Caco-2 (cell line): Measurements from ENCODE around the gene C1orf167. TPM values are rescaled to one million over a fixed set of nuclear protein-coding genes. Genes with fewer than 3 reads are reported as not detected.
A peak's percentile ranks its signal among the peaks of the same experiment; 100 is the strongest.

Source experiments
- BruUV-seq: library from RNA; stranded (reverse); fragments of 400-500 nt; replicated peaks from 2 replicates; lab custom pipeline; 2021; lab: Mats Ljungman, UMichigan
- CTCF ChIA-PET: fragments of 300-600 bp; sonication (Branson Sonifier 250); formaldehyde crosslinking; loops from one replicate; lab custom pipeline; 2022; ENCODE audit warnings: antibody characterized with exemption; lab: Charles Lee
- POLR2A ChIA-PET: fragments of 300-600 bp; sonication (Branson Sonifier 250); formaldehyde crosslinking; loops from one replicate; lab custom pipeline; 2022; ENCODE audit warnings: antibody characterized with exemption; lab: Charles Lee
- DNase-seq, 2 experiments: peaks; one replicate each; pipeline versions ENCODE4 v3.0.0 to v3.0.0-alpha.2; 2020 to 2022
- H3K27me3 ChIP-seq: replicated peaks from 2 replicates; pipeline ENCODE4 v1.6.0; 2011; ENCODE audit warnings: low read length; ENCODE audit not compliant: control insufficient read depth, insufficient read depth
- H3K36me3 ChIP-seq: 2 replicates; pipeline ENCODE4 v1.5.1; 2011; ENCODE audit warnings: low read length; ENCODE audit not compliant: control insufficient read depth, insufficient read depth
- H3K4me1 ChIP-seq: fragments of 250-450 bp; sonication (Bioruptor Pico); 2 replicates; pipeline ENCODE4 v1.5.1; 2020; ENCODE audit warnings: mild to moderate bottlenecking
- H3K4me3 ChIP-seq: 2 replicates; pipeline ENCODE4 v1.5.1; 2011; ENCODE audit warnings: low read depth, mild to moderate bottlenecking, control low read depth, low read length
- H3K9me3 ChIP-seq: fragments of 250-450 bp; sonication (Bioruptor Pico); 2 replicates; pipeline ENCODE4 v1.5.1; 2020; ENCODE audit warnings: mild to moderate bottlenecking, moderate library complexity
- H3K27ac Mint-ChIP-seq: one replicate; pipeline ENCODE4 v1.8.0; 2022; ENCODE audit warnings: mixed read lengths; ENCODE audit not compliant: unreplicated experiment
- H3K27me3 Mint-ChIP-seq: one replicate; pipeline ENCODE4 v1.8.0; 2022; ENCODE audit warnings: mixed read lengths; ENCODE audit not compliant: insufficient read depth, unreplicated experiment
- H3K36me3 Mint-ChIP-seq: one replicate; pipeline ENCODE4 v1.8.0; 2022; ENCODE audit warnings: mild to moderate bottlenecking, mixed read lengths; ENCODE audit not compliant: insufficient read depth, unreplicated experiment
- H3K4me1 Mint-ChIP-seq: one replicate; pipeline ENCODE4 v1.8.0; 2022; ENCODE audit warnings: low read depth, mixed read lengths; ENCODE audit not compliant: unreplicated experiment
- H3K4me3 Mint-ChIP-seq: one replicate; pipeline ENCODE4 v1.8.0; 2022; ENCODE audit warnings: mild to moderate bottlenecking, moderate library complexity, mixed read lengths; ENCODE audit not compliant: unreplicated experiment
- H3K9me3 Mint-ChIP-seq: one replicate; pipeline ENCODE4 v1.8.0; 2022; ENCODE audit warnings: mixed read lengths; ENCODE audit not compliant: unreplicated experiment
- intact Hi-C: fragments of 100-400 bp; cut with micrococcal nuclease; formaldehyde crosslinking; loops from one replicate; pipeline ENCODE4 v1.10.0; 2022; ENCODE audit not compliant: unreplicated experiment
- total RNA-seq: library from RNA; stranded (reverse); gene quantifications from 2 replicates; pipeline ENCODE4 v1.2.3, GENCODE V29; 2022
- TF ChIP-seq, protein P1 (sequence below), 2 experiments: fragments of 200-600 bp in 1 of 2; IDR thresholded peaks; 1 replicate in 1 of 2; 2 replicates in 1 of 2; pipeline versions ENCODE4 v1.5.1 to v1.8.0; 2011 to 2022; ENCODE audit warnings: antibody characterized with exemption in 1 of 2, control low read depth in 1 of 2, inconsistent platforms in 1 of 2, low read depth in 1 of 2, low read length in 1 of 2, mild to moderate bottlenecking in 1 of 2, moderate library complexity in 1 of 2; ENCODE audit not compliant: insufficient read depth in 1 of 2, severe bottlenecking in 1 of 2, unreplicated experiment in 1 of 2

The C1orf167 gene
- total RNA-seq, 1 experiment from 2014 or later = 0.64 TPM

DNA sequence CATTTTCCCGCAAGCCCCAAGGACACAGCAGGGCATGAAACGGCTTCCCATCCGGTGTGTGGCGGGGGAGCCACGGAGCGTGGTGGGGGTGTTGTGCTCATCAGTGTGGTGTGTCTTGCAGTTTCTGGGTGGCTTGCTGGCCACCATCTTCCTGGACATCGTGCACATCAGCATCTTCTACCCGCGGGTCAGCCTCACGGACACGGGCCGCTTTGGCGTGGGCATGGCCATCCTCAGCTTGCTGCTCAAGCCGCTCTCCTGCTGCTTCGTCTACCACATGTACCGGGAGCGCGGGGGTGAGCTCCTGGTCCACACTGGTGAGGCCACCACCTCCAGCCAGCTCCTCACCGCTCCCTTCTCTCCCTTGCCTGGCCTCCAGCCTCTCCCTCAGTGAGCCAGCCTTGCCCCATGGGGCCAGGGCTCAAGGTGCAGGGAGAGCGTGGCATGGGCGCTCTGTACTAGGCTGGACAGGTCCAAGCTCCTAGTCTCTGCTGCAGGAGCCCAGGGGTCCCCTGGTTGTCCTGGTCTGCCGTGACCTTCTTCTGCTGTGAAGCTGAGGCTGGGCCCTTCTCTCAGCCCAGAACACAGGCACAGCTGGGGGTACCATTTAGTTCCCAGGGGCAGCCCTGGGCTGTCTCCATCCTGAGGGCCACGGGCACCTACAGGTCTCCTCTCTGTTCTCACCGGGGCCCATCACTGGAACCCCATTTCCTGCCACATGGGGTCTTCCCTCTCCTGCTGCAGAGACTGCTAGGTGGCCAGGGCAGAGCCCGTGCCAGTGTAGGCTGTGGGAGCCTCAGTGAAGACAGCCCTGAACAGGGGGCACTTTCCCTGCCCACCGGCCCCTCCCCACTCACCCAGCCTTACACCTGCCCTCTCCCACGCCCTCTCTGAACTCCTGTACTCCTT, 13.4 kb upstream of the C1orf167 start:
- H3K9me3 ChIP-seq = no peaks in the 10 kb centered on the region
- Mint-ChIP-seq H3K9me3 (no peaks in the 10 kb centered on the region), H3K27ac (peak overlapping the region; percentile 42), H3K4me1 (peaks cover 7% of the 10 kb centered on the region), H3K36me3 (peaks cover 4% of the 10 kb centered on the region), H3K4me3 (no peak overlapping the region), H3K27me3 (no peaks in the 10 kb centered on the region)
- TF ChIP-seq, protein P1, sequence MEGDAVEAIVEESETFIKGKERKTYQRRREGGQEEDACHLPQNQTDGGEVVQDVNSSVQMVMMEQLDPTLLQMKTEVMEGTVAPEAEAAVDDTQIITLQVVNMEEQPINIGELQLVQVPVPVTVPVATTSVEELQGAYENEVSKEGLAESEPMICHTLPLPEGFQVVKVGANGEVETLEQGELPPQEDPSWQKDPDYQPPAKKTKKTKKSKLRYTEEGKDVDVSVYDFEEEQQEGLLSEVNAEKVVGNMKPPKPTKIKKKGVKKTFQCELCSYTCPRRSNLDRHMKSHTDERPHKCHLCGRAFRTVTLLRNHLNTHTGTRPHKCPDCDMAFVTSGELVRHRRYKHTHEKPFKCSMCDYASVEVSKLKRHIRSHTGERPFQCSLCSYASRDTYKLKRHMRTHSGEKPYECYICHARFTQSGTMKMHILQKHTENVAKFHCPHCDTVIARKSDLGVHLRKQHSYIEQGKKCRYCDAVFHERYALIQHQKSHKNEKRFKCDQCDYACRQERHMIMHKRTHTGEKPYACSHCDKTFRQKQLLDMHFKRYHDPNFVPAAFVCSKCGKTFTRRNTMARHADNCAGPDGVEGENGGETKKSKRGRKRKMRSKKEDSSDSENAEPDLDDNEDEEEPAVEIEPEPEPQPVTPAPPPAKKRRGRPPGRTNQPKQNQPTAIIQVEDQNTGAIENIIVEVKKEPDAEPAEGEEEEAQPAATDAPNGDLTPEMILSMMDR (IDR thresholded peaks at IDR 0.05; ENCODE audit: insufficient read depth in 1 of 2, low read depth in 1 of 2, low read length in 1 of 2, severe bottlenecking in 1 of 2, unreplicated experiment in 1 of 2) = no peak
- ChIA-PET POLR2A (no interaction called here), CTCF (interaction anchor here (1.3 to 1.4 kb wide), 2 partner anchors 11 to 84 kb away, joined by 5 to 7 read pairs; partner anchors contain the start of gene FBXO6)
- no peaks in the 10 kb centered on the region for H3K4me1 ChIP-seq
- no peak for DNase-seq
- intact Hi-C loops = no loop called here
- H3K4me3 ChIP-seq = no peak overlapping the region
- BruUV-seq = no TSS peak
- H3K36me3 ChIP-seq = no peaks in the 10 kb centered on the region
- no peaks in the 10 kb centered on the region for H3K27me3 ChIP-seq

DNA sequence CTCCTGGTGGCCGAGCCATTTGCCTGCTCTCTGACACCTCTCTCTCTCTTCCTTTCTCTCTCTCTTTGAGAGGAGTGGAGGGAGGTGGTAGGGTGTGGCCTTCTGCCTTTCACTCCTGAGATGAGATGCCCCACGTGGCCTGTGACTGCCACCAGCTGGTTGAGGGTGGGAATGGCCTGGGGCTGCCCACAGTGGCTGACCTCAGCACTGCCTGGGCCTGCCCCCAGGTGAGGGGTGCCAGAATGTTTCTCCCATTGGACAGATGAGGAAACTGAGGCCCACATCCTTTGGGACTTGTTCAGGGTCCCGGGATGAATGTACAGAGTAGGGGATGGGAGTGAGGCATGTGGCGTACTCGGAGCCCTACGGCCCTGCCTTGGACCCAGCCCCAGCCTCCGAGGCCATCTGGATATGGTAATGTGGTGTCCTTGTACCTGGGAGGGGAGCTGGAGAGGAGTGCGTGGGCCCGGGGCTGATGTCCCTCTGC, 12.7 kb upstream of the C1orf167 start:
- BruUV-seq = no TSS peak
- Mint-ChIP-seq H3K4me3 (no peak overlapping the region), H3K27ac (peak overlapping the region; percentile 42), H3K9me3 (no peaks in the 10 kb centered on the region), H3K27me3 (no peaks in the 10 kb centered on the region), H3K36me3 (peaks cover 10% of the 10 kb centered on the region), H3K4me1 (peaks cover 7% of the 10 kb centered on the region)
- no peaks in the 10 kb centered on the region for H3K36me3 ChIP-seq
- ChIA-PET POLR2A (no interaction called here), CTCF (interaction anchor here (1.3 to 1.4 kb wide), 2 partner anchors 12 to 85 kb away, joined by 5 to 7 read pairs; partner anchors contain the start of gene FBXO6)
- H3K4me1 ChIP-seq = no peaks in the 10 kb centered on the region
- intact Hi-C loops = no loop called here
- TF ChIP-seq, protein P1 (IDR thresholded peaks at IDR 0.05; ENCODE audit: insufficient read depth in 1 of 2, low read depth in 1 of 2, low read length in 1 of 2, severe bottlenecking in 1 of 2, unreplicated experiment in 1 of 2) = peak; percentile 49 to 76
- H3K27me3 ChIP-seq = no peaks in the 10 kb centered on the region
- H3K4me3 ChIP-seq = no peak overlapping the region
- no peaks in the 10 kb centered on the region for H3K9me3 ChIP-seq
- DNase-seq = peak; percentile 62 to 74

DNA sequence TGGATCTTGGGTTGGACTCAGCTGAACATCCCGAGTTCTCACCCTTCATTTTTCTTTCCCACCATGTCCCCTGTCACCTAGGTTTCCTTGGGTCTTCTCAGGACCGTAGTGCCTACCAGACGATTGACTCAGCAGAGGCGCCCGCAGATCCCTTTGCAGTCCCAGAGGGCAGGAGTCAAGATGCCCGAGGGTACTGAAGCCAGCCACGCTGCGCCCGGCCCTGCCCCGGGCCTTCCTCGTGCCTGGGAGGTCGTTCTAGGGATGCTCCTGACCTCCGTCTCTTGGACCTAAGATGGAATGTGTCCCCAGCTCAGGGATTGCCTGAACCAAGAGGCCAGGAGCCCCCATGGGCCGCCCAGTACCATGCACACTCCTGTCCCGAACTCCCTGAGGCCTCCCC, 12.0 kb upstream of the C1orf167 start:
- DNase-seq = no peak
- no peaks in the 10 kb centered on the region for H3K9me3 ChIP-seq
- Mint-ChIP-seq H3K36me3 (peaks cover 10% of the 10 kb centered on the region), H3K27ac (no peak overlapping the region), H3K4me3 (no peak overlapping the region), H3K4me1 (peaks cover 7% of the 10 kb centered on the region), H3K27me3 (no peaks in the 10 kb centered on the region), H3K9me3 (no peaks in the 10 kb centered on the region)
- TF ChIP-seq, protein P1 (IDR thresholded peaks at IDR 0.05; ENCODE audit: insufficient read depth in 1 of 2, low read depth in 1 of 2, low read length in 1 of 2, severe bottlenecking in 1 of 2, unreplicated experiment in 1 of 2) = no peak
- no TSS peak for BruUV-seq
- no peaks in the 10 kb centered on the region for H3K4me1 ChIP-seq
- CTCF ChIA-PET = no interaction called here
- no peaks in the 10 kb centered on the region for H3K36me3 ChIP-seq
- H3K4me3 ChIP-seq = no peak overlapping the region
- POLR2A ChIA-PET = no interaction called here
- H3K27me3 ChIP-seq = no peaks in the 10 kb centered on the region
- intact Hi-C loops = no loop called here
